Measurements from ENCODE around the gene KAZN. TPM values are rescaled to one million over a fixed set of nuclear protein-coding genes. Genes with fewer than 3 reads are reported as not detected.

The KAZN gene
- total and polyA plus RNA-seq, 2 of the 8 experiments (the other 6 are each of a cell fraction or from before 2014, with no cell fraction given) = 3.7 to 11.8 TPM

GRCh38 chr1:14855801-14856200 is 257.3 kb downstream of the KAZN start (continued):
- TF ChIP-seq CHD7 (IDR thresholded peaks at IDR 0.05; ENCODE audit: insufficient replicate concordance, low read length) (no peak), RAD21 (IDR thresholded peaks at IDR 0.05 in 1 of 2, conservative IDR thresholded peaks at IDR 0.05 in 1 of 2; ENCODE audit: low read depth in 2 of 2, low read length in 2 of 2) (no peak), TCF12 (IDR thresholded peaks at IDR 0.05; ENCODE audit: low read depth, low read length) (no peak), TEAD4 (IDR thresholded peaks at IDR 0.05; ENCODE audit: low read depth, low read length) (no peak), PHF8 (conservative IDR thresholded peaks at IDR 0.05; ENCODE audit: low read depth, low read length) (no peak), SUZ12 (IDR thresholded peaks at IDR 0.05; ENCODE audit: low read length) (no peak), CTBP2 (IDR thresholded peaks at IDR 0.05; ENCODE audit: borderline replicate concordance, insufficient read depth, insufficient read length, low read length) (no peak), SIRT6 (IDR thresholded peaks at IDR 0.05; ENCODE audit: low read length) (no peak), EP300 (IDR thresholded peaks at IDR 0.05; ENCODE audit: borderline replicate concordance in 1 of 2, low read depth in 2 of 2, low read length in 2 of 2) (no peak), KDM1A (IDR thresholded peaks at IDR 0.05; ENCODE audit: borderline replicate concordance, low read length) (no peak), RFX5 (IDR thresholded peaks at IDR 0.05; ENCODE audit: borderline replicate concordance, low read depth, low read length) (no peak)
